Keratinocyte (primary cell): ENCODE measurements around the gene RABGGTB.

Experiments
- EZH2 ChIP-seq: IDR thresholded peaks from one replicate; pipeline ENCODE4 v1.6.1; 2012; ENCODE audit warnings: inconsistent platforms, mild to moderate bottlenecking, low read length, moderate library complexity
- TF ChIP-seq, protein P1 (sequence below), 3 experiments: IDR thresholded peaks in 1 of 3; conservative IDR thresholded peaks in 1 of 3; optimal IDR thresholded peaks in 1 of 3; 2 replicates in 2 of 3; 3 replicates in 1 of 3; pipeline versions ENCODE3 to v1.5.1; 2011; ENCODE audit warnings: low read length in 3 of 3, mild to moderate bottlenecking in 3 of 3, moderate library complexity in 2 of 3, control low read depth in 1 of 3, inconsistent platforms in 1 of 3; ENCODE audit not compliant: insufficient read depth in 2 of 3; ENCODE audit errors: extremely low read depth in 1 of 3

DNA sequence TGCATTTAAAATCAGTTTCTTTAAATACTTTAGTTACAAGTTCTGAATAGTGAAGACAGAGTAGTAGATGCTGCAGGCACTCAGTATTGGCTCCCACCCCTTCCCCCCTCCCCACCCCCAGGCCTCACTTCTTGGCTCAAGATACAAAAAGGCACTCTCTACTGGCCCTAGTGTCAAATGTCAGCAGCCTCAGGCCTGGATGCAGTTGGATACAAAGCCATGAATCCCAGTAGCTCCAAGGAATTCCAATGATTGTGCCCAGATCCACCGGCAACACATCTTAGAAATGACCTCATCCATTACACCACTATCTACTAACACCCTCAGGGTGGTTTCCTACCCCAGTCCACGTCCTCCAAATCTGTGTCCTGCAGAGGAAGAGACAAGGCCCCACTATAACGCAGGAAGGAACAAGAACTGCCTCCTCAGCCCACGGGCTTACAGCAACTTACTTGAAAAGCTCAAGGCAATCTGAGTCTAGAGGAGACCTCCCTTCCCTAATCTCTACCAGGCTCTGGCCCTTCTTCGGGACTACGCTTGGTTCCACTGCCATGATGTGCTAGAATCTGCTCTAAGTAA, 43.9 kb upstream of the RABGGTB start:
- TF ChIP-seq, protein P1, sequence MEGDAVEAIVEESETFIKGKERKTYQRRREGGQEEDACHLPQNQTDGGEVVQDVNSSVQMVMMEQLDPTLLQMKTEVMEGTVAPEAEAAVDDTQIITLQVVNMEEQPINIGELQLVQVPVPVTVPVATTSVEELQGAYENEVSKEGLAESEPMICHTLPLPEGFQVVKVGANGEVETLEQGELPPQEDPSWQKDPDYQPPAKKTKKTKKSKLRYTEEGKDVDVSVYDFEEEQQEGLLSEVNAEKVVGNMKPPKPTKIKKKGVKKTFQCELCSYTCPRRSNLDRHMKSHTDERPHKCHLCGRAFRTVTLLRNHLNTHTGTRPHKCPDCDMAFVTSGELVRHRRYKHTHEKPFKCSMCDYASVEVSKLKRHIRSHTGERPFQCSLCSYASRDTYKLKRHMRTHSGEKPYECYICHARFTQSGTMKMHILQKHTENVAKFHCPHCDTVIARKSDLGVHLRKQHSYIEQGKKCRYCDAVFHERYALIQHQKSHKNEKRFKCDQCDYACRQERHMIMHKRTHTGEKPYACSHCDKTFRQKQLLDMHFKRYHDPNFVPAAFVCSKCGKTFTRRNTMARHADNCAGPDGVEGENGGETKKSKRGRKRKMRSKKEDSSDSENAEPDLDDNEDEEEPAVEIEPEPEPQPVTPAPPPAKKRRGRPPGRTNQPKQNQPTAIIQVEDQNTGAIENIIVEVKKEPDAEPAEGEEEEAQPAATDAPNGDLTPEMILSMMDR (optimal IDR thresholded peaks at IDR 0.05 in 1 of 3, IDR thresholded peaks at IDR 0.05 in 1 of 3, conservative IDR thresholded peaks at IDR 0.05 in 1 of 3; ENCODE audit: extremely low read depth in 1 of 3, insufficient read depth in 2 of 3, low read length in 3 of 3) = no peak
- TF ChIP-seq EZH2 = no peak
